HEK293 (cell line): ENCODE data around the gene RAB36.

ENCODE experiments used
- ZNF169 ChIP-seq: fragments of 450-650 bp; formaldehyde crosslinking; IDR thresholded peaks from 2 replicates; pipeline ENCODE4 v1.5.1; 2016; ENCODE audit warnings: missing biosample characterization, missing genetic modification characterization
- ZNF670 ChIP-seq: fragments of 450-650 bp; formaldehyde crosslinking; IDR thresholded peaks from 2 replicates; pipeline ENCODE4 v1.5.1; 2016; ENCODE audit warnings: missing biosample characterization, missing genetic modification characterization, low read depth
- TF ChIP-seq, protein P1 (sequence below): fragments of 450-650 bp; formaldehyde crosslinking; IDR thresholded peaks from 2 replicates; pipeline ENCODE4 v1.5.1; 2016; ENCODE audit warnings: missing biosample characterization, missing genetic modification characterization
- TF ChIP-seq, protein P2 (sequence below): fragments of 450-650 bp; formaldehyde crosslinking; IDR thresholded peaks from 2 replicates; pipeline ENCODE4 v1.5.1; 2016; ENCODE audit warnings: missing biosample characterization, missing genetic modification characterization

GRCh38 chr22:23180301-23180892 is 35.1 kb downstream of the RAB36 start, which contains the start of gene BCR:
- TF ChIP-seq, protein P1, sequence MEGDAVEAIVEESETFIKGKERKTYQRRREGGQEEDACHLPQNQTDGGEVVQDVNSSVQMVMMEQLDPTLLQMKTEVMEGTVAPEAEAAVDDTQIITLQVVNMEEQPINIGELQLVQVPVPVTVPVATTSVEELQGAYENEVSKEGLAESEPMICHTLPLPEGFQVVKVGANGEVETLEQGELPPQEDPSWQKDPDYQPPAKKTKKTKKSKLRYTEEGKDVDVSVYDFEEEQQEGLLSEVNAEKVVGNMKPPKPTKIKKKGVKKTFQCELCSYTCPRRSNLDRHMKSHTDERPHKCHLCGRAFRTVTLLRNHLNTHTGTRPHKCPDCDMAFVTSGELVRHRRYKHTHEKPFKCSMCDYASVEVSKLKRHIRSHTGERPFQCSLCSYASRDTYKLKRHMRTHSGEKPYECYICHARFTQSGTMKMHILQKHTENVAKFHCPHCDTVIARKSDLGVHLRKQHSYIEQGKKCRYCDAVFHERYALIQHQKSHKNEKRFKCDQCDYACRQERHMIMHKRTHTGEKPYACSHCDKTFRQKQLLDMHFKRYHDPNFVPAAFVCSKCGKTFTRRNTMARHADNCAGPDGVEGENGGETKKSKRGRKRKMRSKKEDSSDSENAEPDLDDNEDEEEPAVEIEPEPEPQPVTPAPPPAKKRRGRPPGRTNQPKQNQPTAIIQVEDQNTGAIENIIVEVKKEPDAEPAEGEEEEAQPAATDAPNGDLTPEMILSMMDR, result no peak
- no peak for TF ChIP-seq ZNF670
- TF ChIP-seq, protein P2, sequence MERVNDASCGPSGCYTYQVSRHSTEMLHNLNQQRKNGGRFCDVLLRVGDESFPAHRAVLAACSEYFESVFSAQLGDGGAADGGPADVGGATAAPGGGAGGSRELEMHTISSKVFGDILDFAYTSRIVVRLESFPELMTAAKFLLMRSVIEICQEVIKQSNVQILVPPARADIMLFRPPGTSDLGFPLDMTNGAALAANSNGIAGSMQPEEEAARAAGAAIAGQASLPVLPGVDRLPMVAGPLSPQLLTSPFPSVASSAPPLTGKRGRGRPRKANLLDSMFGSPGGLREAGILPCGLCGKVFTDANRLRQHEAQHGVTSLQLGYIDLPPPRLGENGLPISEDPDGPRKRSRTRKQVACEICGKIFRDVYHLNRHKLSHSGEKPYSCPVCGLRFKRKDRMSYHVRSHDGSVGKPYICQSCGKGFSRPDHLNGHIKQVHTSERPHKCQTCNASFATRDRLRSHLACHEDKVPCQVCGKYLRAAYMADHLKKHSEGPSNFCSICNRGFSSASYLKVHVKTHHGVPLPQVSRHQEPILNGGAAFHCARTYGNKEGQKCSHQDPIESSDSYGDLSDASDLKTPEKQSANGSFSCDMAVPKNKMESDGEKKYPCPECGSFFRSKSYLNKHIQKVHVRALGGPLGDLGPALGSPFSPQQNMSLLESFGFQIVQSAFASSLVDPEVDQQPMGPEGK (tag by site-specific recombination), result peak; percentile 31; the same call in 1 of the 2 replicates
- no peak for TF ChIP-seq ZNF169 (tag by site-specific recombination)
